GM21447 (cell line): ENCODE results near the gene MYLIP.

Source experiments
- ATAC-seq: cut with Tn5 transposase; IDR thresholded peaks from one replicate; pipeline ENCODE4 v1.9.1; 2021; ENCODE audit not compliant: unreplicated experiment

Gene MYLIP

GRCh38 chr6:16137451-16137801 lies 8.5 kb downstream of the MYLIP start:
- ATAC-seq, result no peak

GRCh38 chr6:16139556-16139955 lies 10.7 kb downstream of the MYLIP start:
- ATAC-seq, result no peak

- no peak for ATAC-seq
Observed at GRCh38 chr6:16140607-16141006, 11.7 kb downstream of the MYLIP start.

- no peak for ATAC-seq
Observed at GRCh38 chr6:16141514-16141913, 12.6 kb downstream of the MYLIP start.

- ATAC-seq, result no peak
Observed at GRCh38 chr6:16145038-16145437, 16.2 kb downstream of the MYLIP start.

GRCh38 chr6:16146028-16146427 lies 17.1 kb downstream of the MYLIP start:
- ATAC-seq, result no peak

GRCh38 chr6:16146527-16146955 lies 17.7 kb downstream of the MYLIP start:
- no peak for ATAC-seq

- ATAC-seq, result no peak
Observed at GRCh38 chr6:16148498-16148897, 19.6 kb downstream of the MYLIP start.

- ATAC-seq, result no peak
Observed at GRCh38 chr6:16149305-16149704, 20.4 kb downstream of the MYLIP start.

- no peak for ATAC-seq
Observed at GRCh38 chr6:16150098-16150497, 21.2 kb downstream of the MYLIP start.

GRCh38 chr6:16153211-16153820 lies 24.4 kb downstream of the MYLIP start:
- no peak for ATAC-seq

GRCh38 chr6:16154904-16155303 lies 26.0 kb downstream of the MYLIP start:
- no peak for ATAC-seq

- ATAC-seq, result no peak
Observed at GRCh38 chr6:16157492-16157891, 28.6 kb downstream of the MYLIP start.

GRCh38 chr6:16157909-16158308 lies 29.0 kb downstream of the MYLIP start:
- ATAC-seq, result no peak

GRCh38 chr6:16158943-16159557 lies 30.2 kb downstream of the MYLIP start:
- no peak for ATAC-seq

- ATAC-seq, result no peak
Observed at GRCh38 chr6:16160794-16161193, 31.9 kb downstream of the MYLIP start.

- no peak for ATAC-seq
Observed at GRCh38 chr6:16162003-16162402, 33.1 kb downstream of the MYLIP start.

- no peak for ATAC-seq
Observed at GRCh38 chr6:16163066-16163465, 34.2 kb downstream of the MYLIP start.

- no peak for ATAC-seq
Observed at GRCh38 chr6:16163535-16164300, 34.8 kb downstream of the MYLIP start.

GRCh38 chr6:16165641-16166040 lies 36.8 kb downstream of the MYLIP start:
- no peak for ATAC-seq

- peak; percentile 47 for ATAC-seq
Observed at GRCh38 chr6:16166871-16167608, 38.2 kb downstream of the MYLIP start.

GRCh38 chr6:16168121-16168520 lies 39.2 kb downstream of the MYLIP start:
- no peak for ATAC-seq
